IPS DF 19.7 (cell line): Measurements from ENCODE around the gene ACOXL.

ENCODE experiments used
- DNase-seq: peaks from one replicate; pipeline ENCODE4 v3.0.0-alpha.2; 2013; ENCODE audit warnings: low read depth, low spot score

ACOXL gene

GRCh38 chr2:111135237-111135909 lies 403.0 kb downstream of the ACOXL start:
- no peak for DNase-seq

- DNase-seq: no peak
These were observed 403.5 kb downstream of the ACOXL start for GRCh38 chr2:111135910-111136297.

GRCh38 chr2:111138839-111139238 lies 406.5 kb downstream of the ACOXL start:
- DNase-seq: no peak

- no peak for DNase-seq
These were observed 407.4 kb downstream of the ACOXL start for GRCh38 chr2:111139637-111140317.

GRCh38 chr2:111140815-111141214 lies 408.4 kb downstream of the ACOXL start:
- no peak for DNase-seq

- no peak for DNase-seq
These were observed 409.7 kb downstream of the ACOXL start for GRCh38 chr2:111142101-111142500.

- no peak for DNase-seq
These were observed 410.9 kb downstream of the ACOXL start for GRCh38 chr2:111143107-111143842.

GRCh38 chr2:111143843-111144198 lies 411.4 kb downstream of the ACOXL start:
- DNase-seq: no peak

GRCh38 chr2:111145103-111145760 lies 412.9 kb downstream of the ACOXL start:
- DNase-seq: no peak

- no peak for DNase-seq
These were observed 413.6 kb downstream of the ACOXL start for GRCh38 chr2:111145951-111146350.

- DNase-seq: no peak
These were observed 416.0 kb downstream of the ACOXL start for GRCh38 chr2:111148225-111148873.

GRCh38 chr2:111148925-111149324 lies 416.6 kb downstream of the ACOXL start:
- no peak for DNase-seq

GRCh38 chr2:111149882-111150455 lies 417.6 kb downstream of the ACOXL start:
- DNase-seq: no peak

- no peak for DNase-seq
These were observed 422.4 kb downstream of the ACOXL start for GRCh38 chr2:111154758-111155157.

GRCh38 chr2:111155610-111156009 lies 423.2 kb downstream of the ACOXL start:
- DNase-seq: no peak

GRCh38 chr2:111156529-111156928 lies 424.2 kb downstream of the ACOXL start:
- no peak for DNase-seq

- no peak for DNase-seq
These were observed 424.8 kb downstream of the ACOXL start for GRCh38 chr2:111157071-111157661.

GRCh38 chr2:111157798-111158197 lies 425.4 kb downstream of the ACOXL start:
- no peak for DNase-seq

- DNase-seq: no peak
These were observed 427.3 kb downstream of the ACOXL start for GRCh38 chr2:111159641-111160040.

- no peak for DNase-seq
These were observed 428.4 kb downstream of the ACOXL start for GRCh38 chr2:111160758-111161157.

- DNase-seq: no peak
These were observed 429.6 kb downstream of the ACOXL start for GRCh38 chr2:111161971-111162370.
